GM19025 (cell line): ENCODE data around the gene C11orf98.
"Not testable (repeated sequence)": the region's sequence is repeated elsewhere in the genome, so short reads cannot be mapped to it uniquely, and the experiment has no call there.

Experiments
- ATAC-seq: cut with Tn5 transposase; IDR thresholded peaks from one replicate; pipeline ENCODE4 v1.9.1; 2021; ENCODE audit warnings: mild to moderate bottlenecking, low read depth, moderate library complexity; ENCODE audit not compliant: unreplicated experiment

The C11orf98 gene

GRCh38 chr11:62654297-62654696, 10.7 kb downstream of the C11orf98 start:
- ATAC-seq: no peak

- no peak for ATAC-seq
Observed at GRCh38 chr11:62652161-62653006, 12.6 kb downstream of the C11orf98 start.

DNA sequence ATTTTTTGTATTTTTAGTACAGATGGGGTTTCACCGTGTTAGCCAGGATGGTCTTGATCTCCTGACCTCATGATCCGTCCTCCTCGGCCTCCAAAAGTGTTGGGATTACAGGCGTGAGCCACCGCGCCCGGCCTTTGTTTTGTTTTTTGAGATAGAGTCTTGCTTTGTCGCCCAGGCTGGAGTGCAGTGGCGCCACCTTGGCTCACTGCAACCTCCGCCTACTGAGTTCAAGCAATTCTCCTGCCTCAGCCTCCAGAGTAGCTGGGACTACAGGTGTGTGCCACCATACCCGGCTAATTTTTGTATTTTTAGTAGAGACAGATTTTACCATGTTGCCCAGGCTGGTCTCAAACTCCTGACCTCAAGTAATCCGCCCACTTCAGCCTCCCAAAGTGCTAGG, 14.7 kb downstream of the C11orf98 start:
- ATAC-seq: not testable (repeated sequence)

- no peak for ATAC-seq
Observed at GRCh38 chr11:62649486-62649885, 15.5 kb downstream of the C11orf98 start.

DNA sequence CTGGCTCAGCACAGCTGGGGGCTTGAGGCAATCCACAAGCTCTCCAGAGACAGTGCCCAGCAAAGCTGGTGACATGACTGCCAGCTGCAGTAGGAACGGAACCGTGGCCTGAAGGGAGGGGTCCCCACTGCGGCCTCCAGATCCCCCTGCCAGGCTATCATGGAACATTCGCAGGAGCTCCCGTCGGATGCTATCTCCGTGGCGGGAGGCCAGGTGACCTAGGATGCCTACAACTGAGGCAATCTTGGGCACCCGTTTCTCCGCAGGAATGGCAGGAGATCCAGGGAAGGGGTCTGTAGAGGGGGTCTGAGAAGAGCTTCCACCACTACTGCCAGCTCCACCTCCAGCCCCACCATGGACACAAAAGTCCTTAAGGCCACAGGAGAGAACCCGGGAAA, 16.0 kb downstream of the C11orf98 start:
- ATAC-seq: no peak

DNA sequence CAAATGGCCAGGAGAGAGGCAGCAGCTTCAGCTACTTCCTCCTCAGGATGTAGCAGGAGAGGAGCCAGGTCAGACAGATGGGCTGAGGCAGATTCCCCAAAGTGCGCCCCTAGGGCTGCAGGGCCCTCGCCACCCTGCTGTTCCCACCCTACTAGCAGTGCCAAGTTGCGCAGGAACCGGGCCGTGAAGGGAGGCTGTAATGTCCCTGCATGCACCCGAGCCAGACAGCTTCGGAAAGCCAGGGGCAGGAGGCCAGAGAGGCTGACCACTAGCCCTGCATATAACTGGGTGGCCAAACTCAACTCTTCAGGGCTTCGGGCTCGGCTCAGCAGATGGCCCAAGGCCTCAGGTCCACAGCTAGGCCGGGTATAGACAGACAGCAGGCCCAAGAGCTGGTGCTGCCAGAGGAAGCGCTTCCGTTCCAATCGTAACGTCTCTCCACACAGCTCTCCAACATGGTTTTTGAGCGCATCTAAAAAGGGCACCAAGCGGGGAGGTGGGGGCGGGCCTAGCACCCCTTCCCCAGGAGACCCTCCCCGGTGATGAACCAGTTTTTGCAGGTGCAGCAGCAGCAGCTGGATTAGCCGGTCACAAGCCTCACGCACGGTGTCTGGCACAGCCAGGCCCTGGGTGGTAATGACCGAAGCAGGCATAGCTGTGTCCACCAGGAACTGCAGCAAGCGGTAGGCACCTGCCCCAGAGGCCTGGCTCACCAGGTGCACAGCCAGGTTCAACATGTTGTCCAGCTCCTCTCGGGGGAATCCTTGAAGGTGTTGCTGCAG, 16.6 kb downstream of the C11orf98 start:
- ATAC-seq: no peak

GRCh38 chr11:62647609-62648005, 17.4 kb downstream of the C11orf98 start:
- ATAC-seq: no peak

DNA sequence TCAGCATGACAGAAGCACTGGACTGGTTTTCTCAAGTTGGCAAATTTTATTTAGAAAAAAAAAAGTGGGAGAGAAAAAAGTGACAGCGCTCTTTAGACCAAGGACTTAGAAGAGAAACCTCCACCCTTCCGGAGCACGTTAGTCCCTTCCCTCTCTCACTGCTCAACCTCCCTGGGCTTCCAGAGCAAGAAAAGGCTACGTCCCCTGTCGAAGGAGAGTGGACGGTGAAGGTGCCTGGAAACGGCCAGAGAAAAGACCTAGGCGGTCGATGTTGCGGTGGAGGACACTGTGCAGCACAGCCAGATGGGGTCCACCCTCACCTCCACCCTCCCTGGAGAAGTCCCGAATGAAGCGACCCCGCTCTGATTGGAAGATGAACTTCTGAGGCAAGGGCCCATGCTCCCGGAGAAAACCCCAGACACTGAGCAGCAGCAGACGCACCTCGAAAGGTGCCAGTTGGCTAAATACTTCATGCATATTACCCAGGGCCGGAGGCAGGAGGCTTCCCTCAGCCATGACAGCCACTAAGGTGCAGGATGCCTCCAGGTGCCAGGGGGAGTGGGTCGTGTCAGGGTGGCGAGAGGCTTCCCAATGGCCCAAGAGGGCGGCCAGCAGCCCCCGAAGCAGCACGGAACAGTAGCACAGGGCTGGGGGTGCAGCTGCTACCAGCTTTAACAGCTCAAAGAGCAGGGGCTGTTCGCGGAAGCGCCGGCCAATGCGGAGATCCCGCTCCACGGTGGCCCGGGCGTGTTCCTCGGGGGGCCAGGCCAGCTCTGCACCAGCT, 18.0 kb downstream of the C11orf98 start:
- no peak for ATAC-seq

DNA sequence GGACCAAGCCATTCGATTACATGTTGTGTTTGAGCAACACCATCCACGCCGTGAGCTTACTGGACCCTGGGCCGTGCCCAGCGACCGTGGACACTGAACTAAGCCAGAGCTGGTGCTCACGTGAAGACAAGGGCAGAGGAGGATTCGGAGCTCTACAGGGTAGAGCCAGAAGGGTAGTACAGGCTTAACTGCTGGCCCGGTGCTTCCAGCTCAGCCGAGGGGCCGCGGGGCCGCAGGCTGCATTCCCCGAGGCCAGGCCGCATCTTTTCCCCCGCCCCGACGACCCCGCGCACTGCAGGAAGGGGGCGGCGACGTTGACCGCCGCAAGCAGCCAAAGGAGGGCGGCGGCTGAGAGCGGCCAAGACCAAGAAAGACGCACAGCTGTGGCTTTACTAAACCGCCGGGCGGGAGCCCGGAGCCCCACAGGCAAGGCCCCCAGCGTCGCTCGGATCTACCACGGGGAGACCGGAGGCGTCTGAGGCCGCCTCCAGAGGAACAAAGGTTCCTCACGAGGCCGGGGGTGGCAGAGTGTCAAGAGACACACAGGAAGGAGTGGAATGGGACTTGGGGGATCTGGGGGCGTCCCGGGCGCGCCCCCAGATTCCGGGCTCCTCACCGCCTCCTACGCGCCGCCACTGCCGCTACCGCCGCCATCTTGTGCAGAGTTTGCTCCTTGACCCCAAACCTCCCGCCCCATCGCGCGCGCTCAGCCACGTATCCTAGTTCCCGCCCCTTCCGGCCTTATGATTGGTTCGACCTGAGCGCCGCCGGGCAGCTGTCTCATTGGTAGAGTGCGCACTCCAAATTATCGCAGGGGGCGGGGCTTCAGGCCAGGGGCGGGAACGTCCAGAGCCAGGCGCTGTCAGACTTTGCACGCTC, 18.8 kb downstream of the C11orf98 start, which contains the start of gene GANAB:
TSS of gene GANAB (minus strand) at position 668 of the 879 bp plus-strand sequence. CDS start at position 654, 14 bp downstream.
- ATAC-seq: peak; percentile 88

DNA sequence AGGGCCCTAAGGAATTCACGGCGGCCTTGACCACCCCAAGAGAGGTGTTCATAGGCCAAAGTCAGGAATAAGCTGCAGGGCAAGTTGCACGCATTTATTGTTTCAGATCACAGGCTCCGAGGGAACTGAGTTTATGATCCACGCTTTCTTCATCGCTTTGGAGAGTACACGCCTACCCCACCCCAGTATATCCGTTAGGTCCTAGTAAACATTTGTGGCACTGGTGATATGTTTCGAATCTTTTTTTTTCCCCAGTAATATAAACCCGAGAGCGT, 19.4 kb downstream of the C11orf98 start:
- ATAC-seq: no peak

DNA sequence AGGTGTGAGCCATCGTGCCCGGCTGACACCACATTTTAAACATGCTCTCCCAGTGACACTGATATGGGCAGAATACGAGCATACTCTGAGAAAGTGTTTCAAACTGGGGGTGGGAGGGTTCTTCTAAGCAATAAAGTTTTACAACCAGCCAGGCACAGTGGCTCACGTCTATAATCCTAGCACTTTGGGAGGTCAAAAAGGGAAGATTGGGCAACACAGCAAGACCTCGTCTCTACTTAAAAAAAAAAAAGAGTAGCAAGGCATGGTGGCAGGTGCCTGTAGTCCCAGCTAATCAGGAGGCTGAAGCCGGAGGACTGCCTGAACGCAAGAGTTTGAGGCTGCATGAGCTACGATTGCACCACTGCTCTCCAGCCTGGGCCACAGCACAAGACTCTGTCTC, 20.8 kb downstream of the C11orf98 start:
- no peak for ATAC-seq

GRCh38 chr11:62632492-62632891, 32.5 kb downstream of the C11orf98 start:
- no peak for ATAC-seq

- ATAC-seq: no peak
Observed at GRCh38 chr11:62627713-62628112, 37.3 kb downstream of the C11orf98 start.

- ATAC-seq: no peak
Observed at GRCh38 chr11:62622476-62623089, 42.4 kb downstream of the C11orf98 start.

DNA sequence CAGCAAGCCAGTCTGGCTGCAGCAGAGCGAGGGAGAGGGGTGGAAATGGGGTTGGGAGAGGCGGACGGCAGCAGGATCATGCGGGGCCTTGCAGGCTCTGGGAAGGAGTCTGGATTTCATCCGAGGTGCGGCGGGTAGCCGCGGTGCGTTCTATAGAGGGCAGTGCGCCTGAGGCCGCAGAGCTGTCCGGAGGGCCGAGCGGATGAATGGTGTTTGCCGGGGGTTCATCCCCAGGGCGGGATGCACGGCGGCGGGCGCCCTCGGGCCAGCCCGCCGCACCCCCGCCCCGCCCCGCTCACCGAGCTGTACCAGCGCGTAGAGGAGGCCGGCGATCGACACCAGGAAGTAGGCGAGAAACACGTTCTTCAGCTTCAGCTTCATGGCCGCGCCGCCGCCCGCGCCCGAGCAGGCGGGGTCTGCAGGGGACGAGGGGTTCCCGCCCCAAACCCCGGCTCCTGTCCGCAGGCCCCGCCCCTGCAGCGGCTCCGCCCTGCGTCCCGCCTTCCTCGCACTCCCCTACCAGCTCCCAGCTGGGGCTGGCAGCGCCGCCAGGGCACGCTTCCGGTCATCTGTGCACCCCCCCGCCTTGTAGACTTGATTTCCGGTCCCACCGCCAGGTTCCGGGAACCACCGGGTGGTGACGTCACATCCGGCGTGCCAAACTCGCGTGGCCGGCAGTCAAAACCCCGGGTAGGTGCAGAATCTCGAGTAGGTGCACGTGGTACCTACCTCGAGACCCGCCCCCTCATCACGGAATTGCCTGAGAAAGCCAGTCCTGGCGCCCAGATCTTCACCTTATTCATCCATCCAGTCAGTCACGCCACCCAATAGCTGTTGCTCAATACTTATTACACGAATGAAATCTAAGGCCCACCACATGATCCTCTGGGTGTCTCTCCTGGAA, 43.2 kb downstream of the C11orf98 start, which contains the start of gene B3GAT3:
TSS of gene B3GAT3 (minus strand) at position 420 of the 904 bp plus-strand sequence. CDS start at position 381, 39 bp downstream.
- peak; percentile 96 for ATAC-seq

GRCh38 chr11:62621027-62621566, 43.9 kb downstream of the C11orf98 start:
- no peak for ATAC-seq

DNA sequence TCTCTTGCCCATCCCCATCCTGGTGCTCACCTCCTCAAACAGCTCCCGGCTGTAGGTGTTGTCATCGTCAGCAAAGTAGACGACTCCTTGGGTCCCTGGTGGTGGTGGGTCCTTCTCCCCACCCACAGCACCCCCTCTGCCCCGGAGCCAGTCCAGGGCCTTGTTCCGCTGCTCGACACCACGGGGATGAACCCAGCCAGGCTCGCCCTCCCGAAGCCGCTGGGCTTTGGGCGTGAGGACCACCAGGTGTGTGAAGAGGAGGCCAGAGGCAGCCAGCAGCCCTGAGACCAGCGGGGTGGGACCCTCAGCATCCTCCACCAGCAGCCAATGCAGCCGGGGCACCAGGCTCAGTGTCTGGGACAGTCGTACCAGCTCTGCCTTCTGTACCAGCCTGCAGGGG, 48.1 kb downstream of the C11orf98 start:
- not testable (repeated sequence) for ATAC-seq

- no peak for ATAC-seq
Observed at GRCh38 chr11:62615521-62615920, 49.5 kb downstream of the C11orf98 start.
